GM12878 (cell line): ENCODE measurements around the gene TAS2R13. TPM values are rescaled to one million over a fixed set of nuclear protein-coding genes. Genes with fewer than 3 reads are reported as not detected.

Source experiments
- ATAC-seq: fragments of 200-7000 bp; cut with Tn5 transposase; 3 replicates; pipeline ENCODE4 v1.9.1; 2020; ENCODE audit warnings: mild to moderate bottlenecking, moderate library complexity
- BruUV-seq: library from RNA; stranded (reverse); fragments of 400-500 nt; replicated peaks from 2 replicates; lab custom pipeline; 2021; lab: Mats Ljungman, UMichigan
- CTCF ChIA-PET: fragments of 300-600 bp; sonication (Branson Sonifier 250); formaldehyde crosslinking; extraction: SDS; loops from one replicate; lab custom pipeline; 2021; ENCODE audit warnings: inconsistent platforms; lab: Yijun Ruan, JAX
- POLR2A ChIA-PET: fragments of 350-600 bp; formaldehyde crosslinking; extraction: SDS; loops from one replicate; lab custom pipeline; 2021; ENCODE audit warnings: inconsistent platforms; lab: Charles Lee
- RAD21 ChIA-PET: fragments of 300-600 bp; sonication (Branson Sonifier 250); formaldehyde crosslinking; loops from one replicate; lab custom pipeline; 2023; ENCODE audit warnings: antibody characterized with exemption; ENCODE audit not compliant: unreplicated experiment; lab: Charles Lee
- SMC1A ChIA-PET: fragments of 300-600 bp; sonication (Branson Sonifier 250); formaldehyde crosslinking; loops from one replicate; lab custom pipeline; 2023; ENCODE audit not compliant: unreplicated experiment, uncharacterized antibody; lab: Charles Lee
- DNase-seq: peaks from one replicate; pipeline ENCODE4 v3.0.0-alpha.2; 2011; ENCODE audit warnings: low read depth, low spot score
- FAIRE-seq: peaks from 3 replicates; lab custom pipeline; 2011; peaks lifted over from hg19 to GRCh38; lab: Jason Lieb, UNC
- H2AFZ ChIP-seq: 2 replicates; pipeline ENCODE4 v1.6.0; 2011; ENCODE audit warnings: low read depth, low read length, control low read depth; ENCODE audit not compliant: control insufficient read depth
- H3K27ac ChIP-seq: 2 replicates; pipeline ENCODE4 v1.5.1; 2011; ENCODE audit warnings: control low read depth; ENCODE audit not compliant: control insufficient read depth, insufficient read depth
- H3K27me3 ChIP-seq, 2 experiments: replicated peaks in 1 of 2; 2 replicates each; pipeline versions ENCODE4 v1.6.0 to v1.6.1; 2011; ENCODE audit warnings: low read length in 1 of 2; ENCODE audit not compliant: control insufficient read depth in 2 of 2, insufficient read depth in 2 of 2
- H3K36me3 ChIP-seq, 2 experiments: 2 replicates each; pipeline ENCODE4 v1.5.1; 2011; ENCODE audit warnings: low read length in 1 of 2; ENCODE audit not compliant: control insufficient read depth in 2 of 2, insufficient read depth in 2 of 2
- H3K4me1 ChIP-seq: 2 replicates; pipeline ENCODE4 v1.6.1; 2011; ENCODE audit warnings: mild to moderate bottlenecking, low read length, moderate library complexity, mixed read lengths; ENCODE audit not compliant: control insufficient read depth, insufficient read depth
- H3K4me2 ChIP-seq: 2 replicates; pipeline ENCODE4 v1.6.0; 2011; ENCODE audit warnings: control low read depth; ENCODE audit not compliant: control insufficient read depth, insufficient read depth
- H3K4me3 ChIP-seq: fragments of 200-600 bp; sonication (generic); 2 replicates; pipeline ENCODE4 v1.5.1; 2016
- H3K79me2 ChIP-seq: 2 replicates; pipeline ENCODE4 v1.6.0; 2011; ENCODE audit warnings: low read length; ENCODE audit not compliant: control insufficient read depth, insufficient read depth
- H3K9ac ChIP-seq: 2 replicates; pipeline ENCODE4 v1.8.0; 2011; ENCODE audit warnings: low read length, control low read depth, mixed read lengths; ENCODE audit not compliant: control insufficient read depth, insufficient read depth
- H3K9me3 ChIP-seq: replicated peaks from 3 replicates; pipeline ENCODE4 v1.5.1; 2011; ENCODE audit warnings: mild to moderate bottlenecking, low read length; ENCODE audit not compliant: control insufficient read depth, insufficient read depth
- H4K20me1 ChIP-seq: 2 replicates; pipeline ENCODE4 v1.6.0; 2011; ENCODE audit not compliant: control insufficient read depth, insufficient read depth
- BACH1 ChIP-seq: fragments of 450-650 bp; IDR thresholded peaks from 2 replicates; pipeline ENCODE4 v1.6.1; 2017; ENCODE audit warnings: mild to moderate bottlenecking, borderline replicate concordance
- BRCA1 ChIP-seq: IDR thresholded peaks from 2 replicates; pipeline ENCODE4 v1.6.1; 2011; ENCODE audit warnings: low read depth, low read length, improper control_type of control experiment
- CHD2 ChIP-seq: IDR thresholded peaks from 2 replicates; pipeline ENCODE4 v1.6.1; 2011; ENCODE audit warnings: low read depth, low read length, improper control_type of control experiment, borderline replicate concordance
- EED ChIP-seq: sonication (generic); IDR thresholded peaks from 2 replicates; pipeline ENCODE4 v1.6.1; 2016; ENCODE audit warnings: antibody characterized with exemption, low read depth
- ETV6 ChIP-seq, 2 experiments: fragments of 450-650 bp in 1 of 2; IDR thresholded peaks in 1 of 2; conservative IDR thresholded peaks in 1 of 2; 2 replicates each; pipeline ENCODE4 v1.6.1; 2014; ENCODE audit warnings: antibody characterized with exemption in 1 of 2, borderline replicate concordance in 1 of 2, low read depth in 1 of 2, mild to moderate bottlenecking in 1 of 2, moderate library complexity in 1 of 2
- JUNB ChIP-seq: IDR thresholded peaks from 2 replicates; pipeline ENCODE4 v1.6.1; 2016; ENCODE audit warnings: antibody characterized with exemption, mild to moderate bottlenecking
- KAT2A ChIP-seq: conservative IDR thresholded peaks from 2 replicates; pipeline ENCODE4 v1.6.1; 2011; ENCODE audit warnings: low read depth, low read length; ENCODE audit not compliant: control insufficient read depth
- NR2C2 ChIP-seq: IDR thresholded peaks from 2 replicates; pipeline ENCODE4 v1.6.1; 2011; ENCODE audit warnings: borderline replicate concordance, low read depth; ENCODE audit not compliant: control insufficient read depth, insufficient read length
- SMC3 ChIP-seq: IDR thresholded peaks from 2 replicates; pipeline ENCODE4 v1.6.1; 2011; ENCODE audit warnings: low read length, improper control_type of control experiment, borderline replicate concordance
- TCF7 ChIP-seq: IDR thresholded peaks from 2 replicates; pipeline ENCODE4 v1.6.1; 2014; ENCODE audit warnings: antibody characterized with exemption, borderline replicate concordance
- WRNIP1 ChIP-seq: IDR thresholded peaks from 2 replicates; pipeline ENCODE4 v1.6.1; 2011; ENCODE audit warnings: low read depth, low read length, improper control_type of control experiment, borderline replicate concordance
- YBX1 ChIP-seq: fragments of 450-650 bp; IDR thresholded peaks from 2 replicates; pipeline ENCODE4 v1.6.1; 2016; ENCODE audit warnings: antibody characterized with exemption
- WGBS: methylation state at CpG from one replicate; pipeline ENCODE4 v1.1.6; 2016; ENCODE audit warnings: low lambda C conversion rate; ENCODE audit not compliant: insufficient replicate concordance, insufficient coverage; ENCODE audit errors: missing lambda C conversion rate; 5-methylcytosine and 5-hydroxymethylcytosine counted together
- in situ Hi-C: fragments of 300-500 bp; cut with MboI; formaldehyde crosslinking; loops from 9 replicates; pipeline ENCODE4 v1.14.3; 2018; ENCODE audit warnings: mixed read lengths
- intact Hi-C: fragments of 100-400 bp; cut with micrococcal nuclease; formaldehyde crosslinking; loops from one replicate; pipeline ENCODE4 v1.14.2; 2022; ENCODE audit not compliant: unreplicated experiment
- polyA plus RNA-seq, 11 experiments: library from polyadenylated mRNA; depleted of rRNA in 4 of 11; unstranded in 6 of 11; stranded (reverse) in 5 of 11; fragments of >200 nt; fragmentation: Nextera tagmentation in 4 of 11; fragmentation: Illumina TruSeq in 1 of 11; extraction: Ambion mirVana in 4 of 11; extraction: Trizol in 1 of 11; gene quantifications; 1 replicate in 1 of 11; 2 replicates in 10 of 11; pipeline versions ENCODE4 v1.2.1 to v1.2.3, GENCODE V29; 2011 to 2016; ENCODE audit warnings: inconsistent platforms in 2 of 11, missing spikeins in 2 of 11, low read depth in 1 of 11
- total RNA-seq, 4 experiments: library from RNA; depleted of rRNA in 3 of 4; stranded (reverse); fragments of >200 nt in 3 of 4; fragmentation: Illumina TruSeq in 1 of 4; extraction: Trizol in 1 of 4; gene quantifications; 2 replicates each; pipeline versions ENCODE4 v1.2.1 to v1.2.3, GENCODE V29; 2013 to 2021
- TF ChIP-seq, protein P1 (sequence below): fragments of 150-350 bp; IDR thresholded peaks from 2 replicates; pipeline ENCODE4 v1.6.1; 2014; ENCODE audit warnings: mild to moderate bottlenecking, low read depth, low read length
- TF ChIP-seq, protein P2 (sequence below): fragments of 450-650 bp; formaldehyde crosslinking; IDR thresholded peaks from 2 replicates; pipeline ENCODE4 v1.4.0; 2022; ENCODE audit warnings: mild to moderate bottlenecking, moderate library complexity
- TF ChIP-seq, protein P3 (sequence below): IDR thresholded peaks from 2 replicates; pipeline ENCODE4 v1.6.1; 2012; ENCODE audit warnings: low read depth, low read length, improper control_type of control experiment

The TAS2R13 gene
- total and polyA plus RNA-seq, 10 of the 15 experiments (the other 5 are each of a cell fraction or from before 2014, with no cell fraction given), result 0.12 to 2.2 (median 0.65) TPM; not detected in 4

DNA sequence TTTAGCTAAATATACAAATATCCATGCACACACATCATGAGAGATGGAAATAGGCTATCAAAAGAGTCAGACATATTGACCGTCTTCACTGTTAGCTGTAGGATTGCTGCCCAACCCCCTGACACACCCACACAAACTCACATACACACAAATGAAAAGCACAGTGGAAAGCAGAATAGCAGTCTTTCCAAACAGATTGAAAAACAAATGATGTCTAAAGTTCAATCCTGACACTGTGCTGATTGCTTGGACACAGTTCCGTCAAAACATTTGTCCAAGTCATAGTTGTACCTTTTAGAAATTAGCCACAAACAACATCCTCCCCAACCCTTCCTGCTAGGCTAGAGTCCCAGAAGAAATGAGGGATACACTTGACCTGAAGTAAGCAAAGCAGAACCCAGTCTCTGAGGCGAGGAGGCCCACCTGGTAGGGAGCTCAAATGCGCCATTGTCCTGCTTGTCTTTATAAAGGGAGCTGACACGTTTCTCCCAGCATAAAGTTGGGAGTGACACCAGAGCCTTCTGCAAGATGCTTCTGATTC, 19.5 kb upstream of the TAS2R13 start, which contains the start of gene PRH2:
Gene PRH2 (plus strand): TSS at position 491 of the 541 bp plus-strand sequence. CDS start 38 bp downstream, at position 529.
- ChIA-PET CTCF (no interaction called here), POLR2A (no interaction called here), SMC1A (no interaction called here), RAD21 (no interaction called here)
- no peaks in the 10 kb centered on the region for H3K79me2 ChIP-seq
- 68% methylated on average over 5 of the region's 5 CpGs for whole genome bisulfite sequencing
- ATAC-seq (no peak), FAIRE-seq (no peak), DNase-seq (no peak)
- no peak within 1 kb of the TSS for H3K4me3 ChIP-seq
- intact Hi-C loops, result no loop called here
- H4K20me1 ChIP-seq, result no peaks in the 10 kb centered on the region
- no peak within 1 kb of the TSS for H3K9ac ChIP-seq
- no peak within 1 kb of the TSS for H2AFZ ChIP-seq
- no peak within 1 kb of the TSS for H3K4me2 ChIP-seq
- H3K36me3 ChIP-seq, result no peaks in the 10 kb centered on the region
- TF ChIP-seq WRNIP1 (no peak), SMC3 (no peak), CHD2 (no peak), EED (no peak), BRCA1 (no peak), TCF7 (no peak), JUNB (no peak), NR2C2 (no peak), KAT2A (no peak), BACH1 (no peak), ETV6 (conservative IDR thresholded peaks at IDR 0.05 in 1 of 2, IDR thresholded peaks at IDR 0.05 in 1 of 2; ENCODE audit: borderline replicate concordance in 1 of 2, low read depth in 1 of 2) (no peak), YBX1 (no peak)
- TF ChIP-seq, protein P1, sequence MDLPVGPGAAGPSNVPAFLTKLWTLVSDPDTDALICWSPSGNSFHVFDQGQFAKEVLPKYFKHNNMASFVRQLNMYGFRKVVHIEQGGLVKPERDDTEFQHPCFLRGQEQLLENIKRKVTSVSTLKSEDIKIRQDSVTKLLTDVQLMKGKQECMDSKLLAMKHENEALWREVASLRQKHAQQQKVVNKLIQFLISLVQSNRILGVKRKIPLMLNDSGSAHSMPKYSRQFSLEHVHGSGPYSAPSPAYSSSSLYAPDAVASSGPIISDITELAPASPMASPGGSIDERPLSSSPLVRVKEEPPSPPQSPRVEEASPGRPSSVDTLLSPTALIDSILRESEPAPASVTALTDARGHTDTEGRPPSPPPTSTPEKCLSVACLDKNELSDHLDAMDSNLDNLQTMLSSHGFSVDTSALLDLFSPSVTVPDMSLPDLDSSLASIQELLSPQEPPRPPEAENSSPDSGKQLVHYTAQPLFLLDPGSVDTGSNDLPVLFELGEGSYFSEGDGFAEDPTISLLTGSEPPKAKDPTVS, result no peak
- TF ChIP-seq, protein P2, sequence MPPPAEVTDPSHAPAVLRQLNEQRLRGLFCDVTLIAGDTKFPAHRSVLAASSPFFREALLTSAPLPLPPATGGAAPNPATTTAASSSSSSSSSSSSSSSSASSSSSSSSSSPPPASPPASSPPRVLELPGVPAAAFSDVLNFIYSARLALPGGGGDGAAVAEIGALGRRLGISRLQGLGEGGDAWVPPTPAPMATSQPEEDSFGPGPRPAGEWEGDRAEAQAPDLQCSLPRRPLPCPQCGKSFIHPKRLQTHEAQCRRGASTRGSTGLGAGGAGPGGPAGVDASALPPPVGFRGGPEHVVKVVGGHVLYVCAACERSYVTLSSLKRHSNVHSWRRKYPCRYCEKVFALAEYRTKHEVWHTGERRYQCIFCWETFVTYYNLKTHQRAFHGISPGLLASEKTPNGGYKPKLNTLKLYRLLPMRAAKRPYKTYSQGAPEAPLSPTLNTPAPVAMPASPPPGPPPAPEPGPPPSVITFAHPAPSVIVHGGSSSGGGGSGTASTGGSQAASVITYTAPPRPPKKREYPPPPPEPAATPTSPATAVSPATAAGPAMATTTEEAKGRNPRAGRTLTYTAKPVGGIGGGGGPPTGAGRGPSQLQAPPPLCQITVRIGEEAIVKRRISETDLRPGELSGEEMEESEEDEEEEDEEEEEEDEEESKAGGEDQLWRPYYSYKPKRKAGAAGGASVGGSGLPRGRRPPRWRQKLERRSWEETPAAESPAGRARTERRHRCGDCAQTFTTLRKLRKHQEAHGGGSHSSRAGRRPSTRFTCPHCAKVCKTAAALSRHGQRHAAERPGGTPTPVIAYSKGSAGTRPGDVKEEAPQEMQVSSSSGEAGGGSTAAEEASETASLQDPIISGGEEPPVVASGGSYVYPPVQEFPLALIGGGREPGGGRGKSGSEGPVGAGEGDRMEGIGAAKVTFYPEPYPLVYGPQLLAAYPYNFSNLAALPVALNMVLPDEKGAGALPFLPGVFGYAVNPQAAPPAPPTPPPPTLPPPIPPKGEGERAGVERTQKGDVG, result no peak
- TF ChIP-seq, protein P3, sequence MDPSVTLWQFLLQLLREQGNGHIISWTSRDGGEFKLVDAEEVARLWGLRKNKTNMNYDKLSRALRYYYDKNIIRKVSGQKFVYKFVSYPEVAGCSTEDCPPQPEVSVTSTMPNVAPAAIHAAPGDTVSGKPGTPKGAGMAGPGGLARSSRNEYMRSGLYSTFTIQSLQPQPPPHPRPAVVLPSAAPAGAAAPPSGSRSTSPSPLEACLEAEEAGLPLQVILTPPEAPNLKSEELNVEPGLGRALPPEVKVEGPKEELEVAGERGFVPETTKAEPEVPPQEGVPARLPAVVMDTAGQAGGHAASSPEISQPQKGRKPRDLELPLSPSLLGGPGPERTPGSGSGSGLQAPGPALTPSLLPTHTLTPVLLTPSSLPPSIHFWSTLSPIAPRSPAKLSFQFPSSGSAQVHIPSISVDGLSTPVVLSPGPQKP, result no peak
- no TSS peak for BruUV-seq
- H3K27me3 ChIP-seq, result no peaks in the 10 kb centered on the region
- no peak within 1 kb of the TSS for H3K27ac ChIP-seq
- in situ Hi-C loops, result no loop called here
- H3K4me1 ChIP-seq, result no peaks in the 10 kb centered on the region
- H3K9me3 ChIP-seq, result no peaks in the 10 kb centered on the region
